Loucy (cell line): Measurements from ENCODE around the gene HMGN5.

Source experiments
- H2AFZ ChIP-seq: fragments of 200-600 bp; sonication (generic); 2 replicates; pipeline ENCODE4 v1.6.0; 2016; ENCODE audit warnings: antibody characterized with exemption, mild to moderate bottlenecking, low read length, moderate library complexity
- H3F3A ChIP-seq: fragments of 200-600 bp; 2 replicates; pipeline ENCODE4 v1.6.0; 2016; ENCODE audit warnings: antibody characterized with exemption, low read depth, mild to moderate bottlenecking
- H3K27me3 ChIP-seq: fragments of 200-600 bp; sonication (generic); 2 replicates; pipeline ENCODE4 v1.6.1; 2014; ENCODE audit warnings: low read length, mild to moderate bottlenecking; ENCODE audit not compliant: insufficient read depth, poor library complexity, severe bottlenecking
- H3K36me3 ChIP-seq: fragments of 200-600 bp; sonication (generic); 2 replicates; pipeline ENCODE4 v1.6.1; 2016; ENCODE audit warnings: low read length; ENCODE audit not compliant: insufficient read depth
- H3K4me1 ChIP-seq: fragments of 200-600 bp; sonication (generic); 2 replicates; pipeline ENCODE4 v1.5.1; 2014; ENCODE audit warnings: low read length, mild to moderate bottlenecking; ENCODE audit not compliant: insufficient read depth, poor library complexity, severe bottlenecking
- H3K4me2 ChIP-seq: fragments of 200-600 bp; sonication (generic); 2 replicates; pipeline ENCODE4 v1.6.0; 2014; ENCODE audit warnings: antibody characterized with exemption, low read length, low read depth, mild to moderate bottlenecking; ENCODE audit not compliant: poor library complexity, severe bottlenecking
- H3K4me3 ChIP-seq: fragments of 200-600 bp; sonication (generic); 2 replicates; pipeline ENCODE4 v1.5.1; 2014; ENCODE audit warnings: low read length, mild to moderate bottlenecking, mixed read lengths; ENCODE audit not compliant: poor library complexity, severe bottlenecking
- H3K79me2 ChIP-seq: fragments of 200-600 bp; sonication (generic); 2 replicates; pipeline ENCODE4 v1.6.1; 2014; ENCODE audit warnings: low read length; ENCODE audit not compliant: insufficient read depth
- H3K9ac ChIP-seq: fragments of 200-600 bp; sonication (generic); 2 replicates; pipeline ENCODE4 v1.6.0; 2014; ENCODE audit warnings: mild to moderate bottlenecking, low read depth, low read length, moderate library complexity; ENCODE audit not compliant: poor library complexity, severe bottlenecking
- H3K9me2 ChIP-seq: fragments of 200-600 bp; sonication (generic); replicated peaks from 2 replicates; pipeline ENCODE4 v1.6.1; 2016; ENCODE audit warnings: low read depth, low read length, mixed read lengths
- H3K9me3 ChIP-seq: fragments of 200-600 bp; sonication (generic); 2 replicates; pipeline ENCODE4 v1.6.1; 2014; ENCODE audit warnings: mild to moderate bottlenecking, antibody characterized with exemption, low read length, low read depth; ENCODE audit not compliant: insufficient read depth
- H4K20me1 ChIP-seq: fragments of 200-600 bp; sonication (generic); 2 replicates; pipeline ENCODE4 v1.6.0; 2014; ENCODE audit warnings: antibody characterized with exemption, low read length, mild to moderate bottlenecking; ENCODE audit not compliant: insufficient read depth, poor library complexity, severe bottlenecking
- EZH2phosphoT487 ChIP-seq: fragments of 200-600 bp; IDR thresholded peaks from 2 replicates; pipeline ENCODE4 v1.6.1; 2018; ENCODE audit warnings: antibody characterized with exemption, mild to moderate bottlenecking, moderate library complexity, borderline replicate concordance
- TF ChIP-seq, protein P1 (sequence below): fragments of 200-600 bp; sonication (generic); conservative IDR thresholded peaks from 2 replicates; pipeline ENCODE4 v1.5.1; 2014; ENCODE audit warnings: mild to moderate bottlenecking, antibody characterized with exemption, low read length

The HMGN5 gene

GRCh38 chrX:81110286-81110685 is 91.4 kb downstream of the HMGN5 start:
- no peaks in the 10 kb centered on the region for H3K79me2 ChIP-seq
- no peaks in the 10 kb centered on the region for H4K20me1 ChIP-seq
- no peak overlapping the region for H3K4me2 ChIP-seq
- TF ChIP-seq, protein P1, sequence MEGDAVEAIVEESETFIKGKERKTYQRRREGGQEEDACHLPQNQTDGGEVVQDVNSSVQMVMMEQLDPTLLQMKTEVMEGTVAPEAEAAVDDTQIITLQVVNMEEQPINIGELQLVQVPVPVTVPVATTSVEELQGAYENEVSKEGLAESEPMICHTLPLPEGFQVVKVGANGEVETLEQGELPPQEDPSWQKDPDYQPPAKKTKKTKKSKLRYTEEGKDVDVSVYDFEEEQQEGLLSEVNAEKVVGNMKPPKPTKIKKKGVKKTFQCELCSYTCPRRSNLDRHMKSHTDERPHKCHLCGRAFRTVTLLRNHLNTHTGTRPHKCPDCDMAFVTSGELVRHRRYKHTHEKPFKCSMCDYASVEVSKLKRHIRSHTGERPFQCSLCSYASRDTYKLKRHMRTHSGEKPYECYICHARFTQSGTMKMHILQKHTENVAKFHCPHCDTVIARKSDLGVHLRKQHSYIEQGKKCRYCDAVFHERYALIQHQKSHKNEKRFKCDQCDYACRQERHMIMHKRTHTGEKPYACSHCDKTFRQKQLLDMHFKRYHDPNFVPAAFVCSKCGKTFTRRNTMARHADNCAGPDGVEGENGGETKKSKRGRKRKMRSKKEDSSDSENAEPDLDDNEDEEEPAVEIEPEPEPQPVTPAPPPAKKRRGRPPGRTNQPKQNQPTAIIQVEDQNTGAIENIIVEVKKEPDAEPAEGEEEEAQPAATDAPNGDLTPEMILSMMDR, result no peak
- TF ChIP-seq EZH2phosphoT487, result no peak
- no peak overlapping the region for H3K9ac ChIP-seq
- H3K4me1 ChIP-seq, result no peaks in the 10 kb centered on the region
- peaks cover 5% of the 10 kb centered on the region; the same call in 1 of the 2 replicates for H3K9me3 ChIP-seq
- no peaks in the 10 kb centered on the region for H3K27me3 ChIP-seq
- H3K4me3 ChIP-seq, result no peak overlapping the region
- no peaks in the 10 kb centered on the region for H3K9me2 ChIP-seq
- H2AFZ ChIP-seq, result no peak overlapping the region
- H3F3A ChIP-seq, result no peaks in the 10 kb centered on the region
- no peaks in the 10 kb centered on the region for H3K36me3 ChIP-seq

GRCh38 chrX:81082649-81083048 is 119.1 kb downstream of the HMGN5 start:
- H4K20me1 ChIP-seq, result no peaks in the 10 kb centered on the region
- no peaks in the 10 kb centered on the region for H3K79me2 ChIP-seq
- H3K9me3 ChIP-seq, result no peaks in the 10 kb centered on the region
- H3K4me3 ChIP-seq, result no peak overlapping the region
- no peaks in the 10 kb centered on the region for H3K4me1 ChIP-seq
- no peaks in the 10 kb centered on the region for H3K36me3 ChIP-seq
- H3K9me2 ChIP-seq, result no peaks in the 10 kb centered on the region
- H2AFZ ChIP-seq, result no peak overlapping the region
- no peak for TF ChIP-seq EZH2phosphoT487
- TF ChIP-seq, protein P1, result no peak
- no peak overlapping the region for H3K4me2 ChIP-seq
- no peak overlapping the region for H3K9ac ChIP-seq
- no peaks in the 10 kb centered on the region for H3K27me3 ChIP-seq
- H3F3A ChIP-seq, result no peaks in the 10 kb centered on the region
